Measurements from ENCODE around the gene CDH4. TPM values are rescaled to one million over a fixed set of nuclear protein-coding genes. Genes with fewer than 3 reads are reported as not detected.

CDH4 gene
- total RNA-seq, 2 experiments from 2014 or later = not detected

DNA sequence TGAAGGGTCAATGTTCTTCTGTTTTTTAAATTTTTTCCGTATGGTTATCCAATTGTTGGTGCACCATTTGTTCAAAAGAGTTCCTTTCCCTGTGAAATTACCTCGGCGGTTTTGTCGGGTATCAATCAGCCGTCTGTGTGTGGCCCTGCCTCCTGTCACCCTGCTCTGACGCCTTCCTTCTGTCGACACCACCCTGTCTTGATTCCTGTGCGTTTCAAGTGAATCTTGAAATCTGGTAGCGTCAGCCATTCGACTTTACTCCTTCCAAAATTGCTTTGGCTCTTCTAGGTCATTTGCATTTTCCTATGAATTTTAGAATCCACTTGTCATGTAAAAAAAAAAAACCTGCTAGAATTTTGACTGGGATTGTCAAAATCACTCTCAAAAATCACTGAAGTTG lies 181.1 kb downstream of the CDH4 start:
- CTCF ChIA-PET (ENCODE audit: unreplicated experiment) = no interaction called here
- no peak for DNase-seq (ENCODE audit: low spot score)
- no TSS peak for BruUV-seq (replicated peaks)
- Histone ChIP-seq H3K79me2 (ENCODE audit: insufficient read depth, low read depth, low read length) (no peaks in the 10 kb centered on the region), H3K4me3 (ENCODE audit: low read depth, low read length, poor library complexity, severe bottlenecking) (no peak overlapping the region), H3K9me2 (ENCODE audit: insufficient read depth, low read length) (no peaks in the 10 kb centered on the region), H3K4me1 (ENCODE audit: insufficient read depth, low read length, poor library complexity, severe bottlenecking) (no peaks in the 10 kb centered on the region), H3K4me2 (ENCODE audit: low read length) (no peak overlapping the region), H3K36me3 (ENCODE audit: insufficient read depth, low read length) (no peaks in the 10 kb centered on the region), H2AFZ (ENCODE audit: low read length) (no peak overlapping the region), H3K9me3 (ENCODE audit: low read length) (no peaks in the 10 kb centered on the region), H4K20me1 (ENCODE audit: insufficient read depth, low read length) (no peaks in the 10 kb centered on the region), H3K27ac (ENCODE audit: low read depth, low read length, poor library complexity, severe bottlenecking) (no peak overlapping the region)
- intact Hi-C loops (cut with micrococcal nuclease; ENCODE audit: unreplicated experiment) = no loop called here
- TF ChIP-seq, protein P1, sequence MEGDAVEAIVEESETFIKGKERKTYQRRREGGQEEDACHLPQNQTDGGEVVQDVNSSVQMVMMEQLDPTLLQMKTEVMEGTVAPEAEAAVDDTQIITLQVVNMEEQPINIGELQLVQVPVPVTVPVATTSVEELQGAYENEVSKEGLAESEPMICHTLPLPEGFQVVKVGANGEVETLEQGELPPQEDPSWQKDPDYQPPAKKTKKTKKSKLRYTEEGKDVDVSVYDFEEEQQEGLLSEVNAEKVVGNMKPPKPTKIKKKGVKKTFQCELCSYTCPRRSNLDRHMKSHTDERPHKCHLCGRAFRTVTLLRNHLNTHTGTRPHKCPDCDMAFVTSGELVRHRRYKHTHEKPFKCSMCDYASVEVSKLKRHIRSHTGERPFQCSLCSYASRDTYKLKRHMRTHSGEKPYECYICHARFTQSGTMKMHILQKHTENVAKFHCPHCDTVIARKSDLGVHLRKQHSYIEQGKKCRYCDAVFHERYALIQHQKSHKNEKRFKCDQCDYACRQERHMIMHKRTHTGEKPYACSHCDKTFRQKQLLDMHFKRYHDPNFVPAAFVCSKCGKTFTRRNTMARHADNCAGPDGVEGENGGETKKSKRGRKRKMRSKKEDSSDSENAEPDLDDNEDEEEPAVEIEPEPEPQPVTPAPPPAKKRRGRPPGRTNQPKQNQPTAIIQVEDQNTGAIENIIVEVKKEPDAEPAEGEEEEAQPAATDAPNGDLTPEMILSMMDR (conservative IDR thresholded peaks at IDR 0.05; ENCODE audit: low read length) = no peak
- TF ChIP-seq EZH2phosphoT487 (IDR thresholded peaks at IDR 0.05; ENCODE audit: borderline replicate concordance, low read depth, low read length) = no peak
- POLR2A ChIA-PET = no interaction called here

DNA sequence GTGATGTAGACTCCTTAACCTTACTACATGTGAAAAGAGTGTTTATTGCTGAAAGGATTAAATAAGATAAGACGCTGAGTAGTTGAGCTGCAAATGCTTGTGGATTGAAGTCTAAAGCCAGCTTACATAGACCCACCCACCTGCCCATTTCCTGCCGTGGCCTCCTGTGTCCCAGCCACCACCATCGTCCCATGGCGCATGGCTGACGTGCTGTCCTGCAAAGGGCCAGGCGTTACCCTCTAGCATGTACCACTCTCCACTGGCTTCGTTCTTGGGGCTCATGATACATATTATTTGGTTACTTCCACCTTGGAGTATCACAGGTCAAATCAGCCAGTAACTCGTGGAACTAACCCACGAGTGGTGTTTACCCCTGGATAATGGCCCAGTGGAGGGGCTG lies 181.8 kb downstream of the CDH4 start:
- no peak for DNase-seq (ENCODE audit: low spot score)
- Histone ChIP-seq H2AFZ (ENCODE audit: low read length) (no peak overlapping the region), H3K36me3 (ENCODE audit: insufficient read depth, low read length) (no peaks in the 10 kb centered on the region), H3K4me1 (ENCODE audit: insufficient read depth, low read length, poor library complexity, severe bottlenecking) (no peaks in the 10 kb centered on the region), H4K20me1 (ENCODE audit: insufficient read depth, low read length) (no peaks in the 10 kb centered on the region), H3K79me2 (ENCODE audit: insufficient read depth, low read depth, low read length) (no peaks in the 10 kb centered on the region), H3K9me3 (ENCODE audit: low read length) (no peaks in the 10 kb centered on the region), H3K9me2 (ENCODE audit: insufficient read depth, low read length) (no peaks in the 10 kb centered on the region), H3K27ac (ENCODE audit: low read depth, low read length, poor library complexity, severe bottlenecking) (no peak overlapping the region), H3K4me3 (ENCODE audit: low read depth, low read length, poor library complexity, severe bottlenecking) (no peak overlapping the region), H3K4me2 (ENCODE audit: low read length) (no peak overlapping the region)
- intact Hi-C loops (cut with micrococcal nuclease; ENCODE audit: unreplicated experiment) = no loop called here
- CTCF ChIA-PET (ENCODE audit: unreplicated experiment) = no interaction called here
- no TSS peak for BruUV-seq (replicated peaks)
- no peak for TF ChIP-seq EZH2phosphoT487 (IDR thresholded peaks at IDR 0.05; ENCODE audit: borderline replicate concordance, low read depth, low read length)
- TF ChIP-seq, protein P1 (conservative IDR thresholded peaks at IDR 0.05; ENCODE audit: low read length) = no peak
- POLR2A ChIA-PET = no interaction called here

- intact Hi-C loops (cut with micrococcal nuclease; ENCODE audit: unreplicated experiment) = no loop called here
Observed at GRCh38 chr20:61434341-61434781, 182.3 kb downstream of the CDH4 start.

More at GRCh38 chr20:61434341-61434781, 182.3 kb downstream of the CDH4 start:
- BruUV-seq (replicated peaks) = no TSS peak
- Histone ChIP-seq H3K27ac (ENCODE audit: low read depth, low read length, poor library complexity, severe bottlenecking) (no peak overlapping the region), H3K9me2 (ENCODE audit: insufficient read depth, low read length) (no peaks in the 10 kb centered on the region), H2AFZ (ENCODE audit: low read length) (no peak overlapping the region), H3K4me2 (ENCODE audit: low read length) (no peak overlapping the region), H3K79me2 (ENCODE audit: insufficient read depth, low read depth, low read length) (no peaks in the 10 kb centered on the region), H3K4me1 (ENCODE audit: insufficient read depth, low read length, poor library complexity, severe bottlenecking) (no peaks in the 10 kb centered on the region), H3K4me3 (ENCODE audit: low read depth, low read length, poor library complexity, severe bottlenecking) (no peak overlapping the region), H4K20me1 (ENCODE audit: insufficient read depth, low read length) (no peaks in the 10 kb centered on the region), H3K36me3 (ENCODE audit: insufficient read depth, low read length) (no peaks in the 10 kb centered on the region), H3K9me3 (ENCODE audit: low read length) (no peaks in the 10 kb centered on the region)
- CTCF ChIA-PET (ENCODE audit: unreplicated experiment) = no interaction called here
- TF ChIP-seq, protein P1 (conservative IDR thresholded peaks at IDR 0.05; ENCODE audit: low read length) = no peak
- TF ChIP-seq EZH2phosphoT487 (IDR thresholded peaks at IDR 0.05; ENCODE audit: borderline replicate concordance, low read depth, low read length) = no peak
- POLR2A ChIA-PET = no interaction called here
- no peak for DNase-seq (ENCODE audit: low spot score)

All from OCI-LY7 (cell line).